AML-193 (cell line): ENCODE data around the gene ABCC4.
A peak's percentile ranks its signal among the peaks of the same experiment; 100 is the strongest.

Source experiments
- DNase-seq, 2 experiments: peaks; one replicate each; lab custom pipeline; 2025; lab: John Stamatoyannopoulos, UW

Gene ABCC4

DNA sequence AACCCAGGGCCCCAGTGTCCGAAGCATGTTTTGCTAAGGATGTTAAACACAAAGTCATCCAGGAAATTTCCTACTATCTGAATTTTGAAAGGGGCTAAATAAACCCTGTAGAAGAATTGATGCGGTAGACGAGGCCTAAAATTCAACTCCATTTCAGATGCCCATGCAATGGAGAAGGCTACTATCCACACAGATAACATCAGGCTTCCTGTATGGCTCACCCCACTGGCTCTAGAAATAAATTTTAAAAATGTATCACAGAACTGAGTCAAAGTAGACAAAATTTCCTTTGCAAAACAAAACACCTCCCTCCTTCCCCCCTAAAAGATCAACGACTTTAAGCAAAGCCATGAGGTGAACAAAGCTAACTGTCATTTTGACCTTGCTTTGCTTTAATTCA is 188.4 kb downstream of the ABCC4 start:
- DNase-seq, result no peak

DNA sequence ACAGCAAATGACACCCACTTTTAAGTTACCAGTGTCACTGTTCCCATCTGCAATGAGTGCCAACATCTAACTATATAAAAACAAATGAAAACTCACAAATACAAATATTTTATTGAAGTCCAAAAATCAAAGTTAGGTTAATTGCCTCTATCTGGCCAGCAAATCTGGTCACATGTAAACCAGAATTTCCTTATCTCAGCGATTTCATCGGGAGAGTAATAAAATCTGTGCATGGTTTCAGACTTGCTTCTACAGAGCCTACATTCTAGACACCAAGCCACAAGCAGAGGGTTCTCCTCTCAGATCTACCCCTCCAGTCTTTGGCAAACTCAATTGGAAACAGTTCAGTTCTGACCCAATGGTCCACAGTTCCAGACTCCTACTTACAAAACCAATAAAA is 189.6 kb downstream of the ABCC4 start:
- no peak for DNase-seq

DNA sequence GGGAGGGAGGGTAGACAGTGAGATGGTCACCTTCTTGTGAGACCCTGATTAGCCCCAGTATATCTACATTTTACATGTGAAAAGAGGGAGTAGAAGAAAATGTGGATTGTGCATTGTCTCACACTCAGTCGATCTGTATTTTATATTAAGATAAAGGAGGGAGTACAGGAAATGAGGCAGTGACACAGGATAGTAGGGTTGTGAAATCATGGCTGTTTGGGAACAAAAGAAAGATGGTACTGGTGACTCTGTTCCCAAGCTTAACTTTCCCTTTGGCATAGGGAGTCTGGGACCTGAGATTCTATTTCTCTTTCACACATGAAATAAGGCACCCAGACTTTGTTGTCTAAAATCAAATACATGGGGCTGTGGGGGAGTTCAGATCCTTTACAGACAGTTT is 194.7 kb downstream of the ABCC4 start:
- no peak for DNase-seq

DNA sequence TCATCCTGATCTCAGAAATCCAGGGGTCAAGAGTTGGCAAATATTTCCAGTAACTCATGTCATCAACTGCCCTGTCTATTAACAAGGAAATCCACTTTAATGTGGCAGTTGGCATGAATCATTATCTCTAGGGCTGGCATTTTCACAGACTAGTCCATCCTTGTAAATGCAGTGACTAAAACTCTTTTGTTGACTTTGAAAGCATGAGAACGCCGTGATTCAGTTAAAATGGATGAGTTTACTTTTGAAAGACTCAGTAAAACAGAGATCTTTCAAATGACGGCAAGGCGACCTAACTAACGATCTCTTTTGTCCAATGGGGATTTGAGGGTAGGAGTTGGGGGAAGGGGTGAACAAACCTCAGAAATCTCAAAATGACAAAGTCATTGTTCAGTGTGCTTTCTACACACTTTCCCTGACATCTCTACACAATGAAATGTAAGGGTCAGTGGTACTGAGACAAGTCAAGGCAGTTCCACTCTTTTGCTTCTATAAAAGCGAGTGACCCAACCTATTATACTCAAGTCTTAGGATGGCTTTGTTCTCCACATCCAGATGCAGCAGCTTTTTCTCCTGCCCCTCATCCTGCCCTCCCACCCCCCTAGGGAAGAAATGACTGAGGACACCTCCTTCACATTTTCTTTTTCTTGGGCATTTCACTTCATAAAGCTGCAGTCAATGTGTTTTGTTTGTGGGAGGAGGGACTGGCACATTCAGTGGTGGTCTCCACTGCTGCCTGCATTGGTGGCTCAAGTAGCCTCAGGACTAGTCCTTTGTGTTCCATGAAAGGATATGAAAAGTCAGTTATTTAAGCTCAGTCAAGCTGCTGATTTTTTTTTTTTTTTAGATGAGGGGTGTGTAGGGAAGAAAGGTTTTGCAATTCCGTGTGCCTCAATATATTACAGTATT is 200.5 kb downstream of the ABCC4 start:
- no peak for DNase-seq

- DNase-seq, result no peak
Observed at GRCh38 chr13:95099541-95099940, 201.7 kb downstream of the ABCC4 start.

GRCh38 chr13:95098916-95099315 is 202.3 kb downstream of the ABCC4 start:
- no peak for DNase-seq

DNA sequence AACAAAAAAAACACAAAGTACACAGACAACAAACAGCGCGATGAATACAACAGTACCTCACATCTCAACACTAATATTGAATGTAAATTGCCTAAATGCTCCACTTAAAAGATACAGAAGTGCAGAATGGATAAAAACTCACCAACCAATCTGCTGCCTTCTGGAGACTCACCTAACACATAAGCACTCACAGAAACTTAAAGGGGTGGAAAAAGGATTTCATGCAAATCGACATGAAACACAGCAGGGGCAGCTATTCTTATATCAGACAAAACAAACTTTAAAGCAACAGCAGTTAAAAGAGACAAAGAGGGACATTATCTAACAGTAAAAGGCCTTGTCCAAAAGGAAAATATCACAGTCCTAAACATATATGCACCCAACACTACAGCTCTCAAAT is 209.5 kb downstream of the ABCC4 start:
- DNase-seq, result no peak

DNA sequence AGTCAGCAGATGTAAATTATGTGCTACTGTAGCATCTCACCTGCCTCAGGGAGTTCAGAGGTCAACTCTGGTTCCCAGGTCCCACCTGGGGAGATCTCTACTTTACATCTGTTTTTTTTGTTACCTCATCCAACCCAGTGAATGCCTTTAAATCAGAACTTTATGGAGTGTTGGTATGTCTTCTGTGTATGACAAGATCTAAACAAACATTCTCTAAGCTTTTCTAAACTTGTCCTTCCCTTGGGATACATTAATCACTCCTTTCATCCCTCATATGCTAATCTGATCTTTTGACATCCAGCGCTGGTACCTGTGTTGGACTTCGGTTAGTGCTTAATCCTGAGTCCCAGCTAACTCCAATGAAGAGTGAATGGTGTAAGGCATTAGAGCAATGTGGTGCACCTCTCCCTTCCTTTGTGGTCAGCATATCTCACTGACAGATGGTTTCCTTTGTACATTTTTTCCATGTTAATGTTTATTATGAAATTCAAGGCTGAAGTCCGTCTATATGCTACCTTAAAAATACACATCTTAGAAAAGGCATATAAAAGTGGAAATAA is 213.4 kb downstream of the ABCC4 start:
- DNase-seq, result peak in 1 of 2 experiments; percentile 2

GRCh38 chr13:95086761-95087160 is 214.5 kb downstream of the ABCC4 start:
- DNase-seq, result no peak

GRCh38 chr13:95083758-95084157 is 217.5 kb downstream of the ABCC4 start:
- DNase-seq, result no peak

DNA sequence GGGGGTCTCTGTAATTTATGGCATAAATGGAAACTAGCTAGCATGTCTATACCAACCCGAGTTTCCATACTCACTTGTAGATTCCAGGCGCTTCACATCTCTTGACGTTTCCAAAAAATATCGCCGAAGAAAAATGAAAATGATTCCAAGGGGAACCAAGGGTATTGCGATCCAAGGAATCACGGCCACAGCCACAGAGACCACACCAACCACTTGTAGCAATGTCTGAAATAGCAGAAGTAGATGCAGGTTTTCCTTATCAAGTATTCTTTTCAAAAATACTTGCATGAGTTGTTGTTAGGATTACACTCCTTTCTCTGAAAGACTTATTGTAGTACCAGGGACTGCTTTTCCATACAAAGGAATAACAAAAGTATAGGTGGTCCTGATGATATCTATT is 218.2 kb downstream of the ABCC4 start:
- DNase-seq, result no peak

GRCh38 chr13:95075506-95075905 is 225.7 kb downstream of the ABCC4 start:
- DNase-seq, result no peak

GRCh38 chr13:95074820-95075219 is 226.4 kb downstream of the ABCC4 start:
- no peak for DNase-seq

GRCh38 chr13:95073747-95074311 is 227.4 kb downstream of the ABCC4 start:
- DNase-seq, result no peak

GRCh38 chr13:95067303-95067702 is 233.9 kb downstream of the ABCC4 start:
- no peak for DNase-seq

DNA sequence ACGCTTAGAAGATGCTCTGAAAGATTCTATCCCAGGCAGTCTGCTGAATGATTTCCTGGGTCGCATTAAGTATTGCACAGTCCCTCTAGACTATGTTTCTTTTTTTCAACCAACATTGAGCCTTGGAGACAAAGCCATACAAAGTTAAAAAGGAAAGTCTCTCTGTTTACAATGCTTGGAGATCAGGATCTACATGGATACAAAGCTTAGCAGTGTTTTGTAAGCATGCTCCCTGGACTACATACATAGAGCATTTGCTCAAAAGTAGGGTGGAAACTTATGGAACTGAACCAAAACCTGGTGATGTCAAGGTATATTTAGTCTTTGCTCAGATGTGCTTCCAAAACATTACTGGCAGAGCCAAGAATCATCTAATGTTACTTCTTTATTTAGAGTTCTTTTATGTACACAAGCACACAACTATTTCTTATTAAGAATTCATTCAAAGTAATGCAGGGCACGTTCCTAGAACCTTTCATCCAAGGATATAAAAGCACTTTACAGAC is 241.2 kb downstream of the ABCC4 start:
- no peak for DNase-seq

DNA sequence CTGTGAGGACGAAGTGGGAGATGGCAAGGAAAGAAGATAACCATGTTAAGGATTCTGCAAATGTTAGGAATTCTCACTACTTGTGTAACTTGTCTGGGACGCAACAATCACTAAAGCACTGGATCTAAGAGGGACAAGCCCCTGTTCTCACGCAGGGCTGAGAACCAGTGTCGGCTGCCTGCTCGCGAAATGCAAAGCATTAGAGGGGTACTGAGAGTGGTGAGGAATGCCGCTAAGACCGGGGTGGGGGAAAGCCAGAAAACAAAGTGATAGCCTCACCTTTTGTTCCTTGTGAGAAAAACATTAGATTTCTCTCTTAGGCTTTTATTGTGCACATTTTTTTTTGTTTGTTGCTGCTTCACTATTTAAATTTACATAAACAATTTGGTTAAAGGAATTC is 241.9 kb downstream of the ABCC4 start:
- no peak for DNase-seq

- DNase-seq, result no peak
Observed at GRCh38 chr13:95058680-95059079, 242.6 kb downstream of the ABCC4 start.

- DNase-seq, result no peak
Observed at GRCh38 chr13:95056266-95056665, 245.0 kb downstream of the ABCC4 start.

DNA sequence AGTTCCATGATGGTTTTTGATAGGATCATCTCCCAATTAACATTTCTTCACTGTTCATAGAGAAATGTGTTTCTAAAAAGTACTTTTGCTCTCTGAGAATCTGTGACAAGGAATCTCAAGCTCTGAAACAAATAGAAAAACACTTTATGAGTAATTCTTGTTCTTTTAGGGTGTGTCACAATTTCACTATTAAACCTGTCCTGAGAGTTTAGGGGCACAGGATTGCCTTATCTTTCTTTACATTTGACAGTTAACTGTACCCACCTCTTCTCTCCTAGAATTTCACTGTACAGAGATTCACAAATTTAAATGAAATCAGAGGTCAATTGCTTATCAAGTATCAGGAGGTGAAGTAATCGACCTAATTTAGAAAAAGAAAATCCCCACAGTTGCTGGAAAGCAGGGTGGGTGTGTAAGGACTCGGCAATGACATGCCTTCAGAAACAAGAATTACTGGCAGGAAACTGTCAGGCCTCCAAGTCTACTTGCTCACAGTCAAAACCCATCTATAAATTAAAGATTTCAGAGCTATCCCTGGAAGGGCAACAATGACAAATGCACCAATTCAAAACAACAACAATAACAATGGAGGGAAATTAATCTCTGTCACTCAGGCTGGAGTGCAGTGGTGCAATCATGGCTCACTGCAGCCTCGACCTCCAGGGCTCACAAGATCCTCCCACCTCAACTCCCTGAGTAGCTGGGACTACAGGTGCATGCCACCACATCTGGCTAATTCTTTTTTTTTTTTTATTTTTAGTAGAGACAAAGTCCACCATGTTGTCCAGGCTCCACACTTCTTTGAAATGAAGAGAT is 250.2 kb downstream of the ABCC4 start:
- no peak for DNase-seq

DNA sequence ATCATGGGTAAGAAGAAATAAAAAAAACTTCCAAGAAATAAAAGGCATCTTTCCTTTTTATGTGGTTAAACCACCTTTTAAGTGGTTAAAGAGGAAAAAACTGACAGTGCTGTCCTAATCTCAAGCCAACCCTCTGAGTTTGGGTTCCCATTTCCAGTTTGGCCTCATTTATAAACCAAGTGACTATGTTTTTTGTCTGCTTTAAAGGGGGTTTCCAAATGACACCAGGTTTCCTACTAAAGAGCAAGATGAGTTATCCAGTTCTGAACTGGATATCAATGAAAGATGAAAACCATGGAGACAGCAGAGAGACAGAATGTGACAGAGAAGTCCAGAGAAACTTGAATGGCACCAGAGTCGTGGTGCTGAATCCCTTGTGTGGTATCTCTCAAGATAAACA is 251.5 kb downstream of the ABCC4 start:
- DNase-seq, result no peak
